ENCODE data around the gene RNU6-1.

Gene RNU6-1

DNA sequence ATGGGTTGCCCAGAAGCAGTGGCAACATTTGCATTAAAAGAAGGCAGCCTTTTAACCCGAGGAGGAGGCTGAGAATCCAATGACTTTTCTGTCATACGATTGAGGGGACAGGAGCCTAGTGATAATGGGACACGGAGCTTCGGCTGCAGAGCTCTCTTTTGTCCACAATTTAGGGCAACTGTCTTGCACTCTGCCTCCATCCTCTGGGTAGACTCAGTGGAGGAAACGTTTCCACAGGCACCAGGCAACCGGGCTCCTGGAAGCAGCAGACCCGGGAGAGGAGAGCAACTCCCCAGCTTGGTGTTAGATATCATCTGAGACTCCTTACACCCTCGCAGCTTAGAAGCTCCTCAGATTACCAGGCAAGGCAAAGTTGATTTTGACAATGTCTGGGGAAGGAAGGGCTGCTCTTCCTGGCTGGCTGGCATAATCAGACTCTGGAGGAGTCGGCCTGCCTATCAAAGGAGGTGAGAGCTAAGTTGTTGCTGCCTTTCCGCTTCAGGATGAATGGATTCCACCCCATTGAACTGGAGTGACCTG is 43.5 kb upstream of the RNU6-1 start:
- no peak overlapping the region for H3K4me3 ChIP-seq (ENCODE audit: control insufficient read depth, low read depth, low read length)
- TF ChIP-seq CTCF (IDR thresholded peaks at IDR 0.05; ENCODE audit: control insufficient read depth, insufficient read depth, low read depth, low read length, missing control alignments): no peak
- no peak for DNase-seq (ENCODE audit: low read depth)

DNA sequence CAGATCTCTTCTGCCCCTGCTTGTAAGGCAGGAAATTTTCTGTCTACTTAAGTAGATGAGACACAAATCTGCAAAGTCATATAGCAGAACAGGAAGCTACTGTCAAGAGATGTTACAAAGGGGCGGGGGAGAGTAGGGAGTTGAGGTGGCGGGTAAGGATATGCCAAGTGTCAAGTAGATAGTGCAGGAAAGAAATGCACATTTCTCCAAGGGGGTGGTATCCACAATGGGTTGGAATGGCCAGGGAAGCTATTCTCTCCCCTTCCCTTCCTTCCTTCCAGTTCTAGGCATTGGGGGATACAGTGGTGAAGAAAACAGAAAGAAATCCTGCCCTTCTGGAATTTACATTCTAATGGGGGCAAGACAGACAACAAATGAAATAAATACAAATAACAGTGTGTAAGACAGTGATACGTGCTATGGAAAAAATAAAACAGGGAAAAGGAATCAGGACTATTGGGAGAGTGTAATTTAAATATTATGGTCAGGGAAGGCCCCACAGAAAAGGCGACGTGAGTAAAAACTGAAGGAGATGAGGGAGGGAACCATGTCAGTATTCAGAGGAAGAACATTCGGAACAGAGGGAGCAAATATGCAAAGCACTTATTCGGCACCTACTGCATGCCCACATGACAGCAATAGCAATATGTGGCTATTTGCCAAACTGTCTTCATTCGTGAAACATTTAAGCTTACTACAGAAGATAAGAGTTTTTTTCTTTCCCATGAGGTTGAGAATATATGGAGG is 42.8 kb upstream of the RNU6-1 start:
- TF ChIP-seq CTCF (IDR thresholded peaks at IDR 0.05; ENCODE audit: control insufficient read depth, insufficient read depth, low read depth, low read length, missing control alignments): no peak
- no peak overlapping the region for H3K4me3 ChIP-seq (ENCODE audit: control insufficient read depth, low read depth, low read length)
- DNase-seq (ENCODE audit: low read depth): no peak

- no peak for DNase-seq (ENCODE audit: low read depth)
- no peak overlapping the region for H3K4me3 ChIP-seq (ENCODE audit: control insufficient read depth, low read depth, low read length)
- no peak for TF ChIP-seq CTCF (IDR thresholded peaks at IDR 0.05; ENCODE audit: control insufficient read depth, insufficient read depth, low read depth, low read length, missing control alignments)
Observed at GRCh38 chr15:67880651-67881182, 40.9 kb upstream of the RNU6-1 start.

DNA sequence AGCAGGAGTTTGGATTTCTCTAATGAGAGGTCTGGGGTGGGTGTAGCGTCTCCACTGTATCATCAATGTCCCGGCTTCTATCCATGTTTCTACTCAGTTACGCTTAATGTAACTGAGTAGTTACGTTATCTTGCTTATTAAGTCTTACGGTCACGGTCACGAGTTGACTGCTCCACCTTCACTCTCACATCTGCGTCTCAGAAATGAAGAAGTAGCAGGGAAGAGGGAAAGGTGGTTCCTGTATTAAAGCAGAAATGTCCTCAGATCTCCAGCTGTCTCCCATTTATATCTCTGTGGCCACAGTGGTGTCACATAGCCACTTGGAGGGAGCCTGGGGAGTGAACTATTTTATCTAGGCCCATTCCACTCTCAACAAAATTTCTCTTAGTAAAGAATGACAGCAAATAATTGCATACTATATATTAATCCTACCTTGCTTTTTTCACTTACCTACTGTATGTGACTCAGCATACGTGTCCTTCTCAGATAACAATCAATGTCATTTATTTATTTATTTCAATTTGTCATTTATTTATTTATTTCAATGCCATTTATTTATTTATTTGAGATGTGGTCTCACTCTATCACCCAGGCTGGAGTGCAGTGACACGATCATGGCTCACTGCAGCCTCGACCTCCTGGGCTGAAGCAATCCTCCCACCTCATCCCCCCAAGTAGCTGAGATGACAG is 39.7 kb upstream of the RNU6-1 start:
- no peak for DNase-seq (ENCODE audit: low read depth)
- no peak overlapping the region for H3K4me3 ChIP-seq (ENCODE audit: control insufficient read depth, low read depth, low read length)
- no peak for TF ChIP-seq CTCF (IDR thresholded peaks at IDR 0.05; ENCODE audit: control insufficient read depth, insufficient read depth, low read depth, low read length, missing control alignments)

DNA sequence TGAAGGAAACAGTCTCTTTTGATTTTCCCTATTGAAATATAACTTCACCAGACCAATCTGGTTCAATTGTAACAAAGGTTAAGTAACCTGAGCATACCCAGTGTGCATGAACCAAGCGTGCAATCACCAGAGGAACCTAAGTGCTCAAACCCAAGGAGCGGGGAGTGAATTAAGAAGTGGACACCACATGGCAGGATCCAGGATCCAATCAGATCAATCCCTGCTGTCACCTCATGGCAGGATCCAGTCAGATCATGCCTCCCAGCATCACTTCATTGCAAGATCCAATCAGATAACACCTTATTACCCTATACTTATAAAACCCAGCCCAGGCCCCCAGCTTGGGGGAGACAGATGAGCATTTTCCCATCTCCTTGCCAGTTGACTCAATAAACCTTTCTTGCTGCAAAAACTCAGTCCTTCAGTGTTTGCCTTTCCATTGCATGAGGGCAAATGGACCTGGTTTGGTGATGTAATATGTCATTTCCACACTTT is 38.9 kb upstream of the RNU6-1 start:
- DNase-seq (ENCODE audit: low read depth): no peak
- no peak for TF ChIP-seq CTCF (IDR thresholded peaks at IDR 0.05; ENCODE audit: control insufficient read depth, insufficient read depth, low read depth, low read length, missing control alignments)

DNA sequence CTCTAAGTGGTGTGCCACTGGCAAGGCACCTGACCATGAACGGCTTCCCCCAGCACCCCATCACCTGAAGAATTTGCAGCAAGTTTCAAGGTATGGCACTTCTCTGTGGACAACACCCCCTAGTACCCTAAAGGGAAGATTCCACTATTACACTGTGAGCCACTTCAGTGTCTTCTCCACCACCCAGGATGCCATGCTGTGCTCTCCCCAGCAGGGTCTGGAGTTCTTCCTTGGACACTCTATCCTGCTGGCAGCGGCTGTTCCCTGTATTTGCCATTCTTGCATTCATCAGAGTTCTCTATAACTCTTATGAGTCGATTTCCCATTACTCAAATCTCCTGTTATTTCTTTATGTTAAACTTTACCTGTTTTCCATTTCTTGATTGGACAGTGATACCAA is 33.9 kb upstream of the RNU6-1 start:
- no peak overlapping the region for H3K4me3 ChIP-seq (ENCODE audit: control insufficient read depth, low read depth, low read length)
- DNase-seq (ENCODE audit: low read depth): no peak
- no peak for TF ChIP-seq CTCF (IDR thresholded peaks at IDR 0.05; ENCODE audit: control insufficient read depth, insufficient read depth, low read depth, low read length, missing control alignments)

More for the DNA sequence above, 38.9 kb upstream of the RNU6-1 start:
- H3K4me3 ChIP-seq (ENCODE audit: control insufficient read depth, low read depth, low read length): no peak overlapping the region
